Keratinocyte (primary cell): ENCODE data around the gene C7.

Experiments
- CTCF ChIP-seq, 3 experiments: IDR thresholded peaks in 1 of 3; conservative IDR thresholded peaks in 1 of 3; optimal IDR thresholded peaks in 1 of 3; 2 replicates in 2 of 3; 3 replicates in 1 of 3; pipeline versions ENCODE3 to v1.5.1; 2011; ENCODE audit warnings: low read length in 3 of 3, mild to moderate bottlenecking in 3 of 3, moderate library complexity in 2 of 3, control low read depth in 1 of 3, inconsistent platforms in 1 of 3; ENCODE audit not compliant: insufficient read depth in 2 of 3; ENCODE audit errors: extremely low read depth in 1 of 3
- EZH2 ChIP-seq: IDR thresholded peaks from one replicate; pipeline ENCODE4 v1.6.1; 2012; ENCODE audit warnings: inconsistent platforms, mild to moderate bottlenecking, low read length, moderate library complexity

GRCh38 chr5:40976041-40976440, 66.7 kb downstream of the C7 start:
- TF ChIP-seq CTCF (optimal IDR thresholded peaks at IDR 0.05 in 1 of 3, IDR thresholded peaks at IDR 0.05 in 1 of 3, conservative IDR thresholded peaks at IDR 0.05 in 1 of 3; ENCODE audit: extremely low read depth in 1 of 3, insufficient read depth in 2 of 3, low read length in 3 of 3) (no peak), EZH2 (no peak)
